ENCODE data around the gene MSANTD4. TPM values are rescaled to one million over a fixed set of nuclear protein-coding genes. Genes with fewer than 3 reads are reported as not detected.

MSANTD4 gene
- total RNA-seq, 2 experiments from 2014 or later: 15.4 to 17.3 TPM

- Mint-ChIP-seq H3K9me3 (peaks cover 3% of the 10 kb centered on the region), H3K27me3 (no peaks in the 10 kb centered on the region)
Observed at GRCh38 chr11:105989124-105989523, 32.9 kb downstream of the MSANTD4 start.

GRCh38 chr11:105988197-105988596 is 33.8 kb downstream of the MSANTD4 start:
- no peaks in the 10 kb centered on the region for H3K9me3 Mint-ChIP-seq
- H3K4me1 Mint-ChIP-seq: no peaks in the 10 kb centered on the region
- H3K27ac Mint-ChIP-seq: no peak overlapping the region
- H3K36me3 Mint-ChIP-seq: peaks cover 4% of the 10 kb centered on the region
- H3K27me3 Mint-ChIP-seq: no peaks in the 10 kb centered on the region
- POLR2A ChIA-PET: no interaction called here
- ATAC-seq (ENCODE audit: low read depth): no peak
- no peak for DNase-seq
- H3K4me3 Mint-ChIP-seq: no peak overlapping the region

More at GRCh38 chr11:105989124-105989523, 32.9 kb downstream of the MSANTD4 start:
- no peak overlapping the region for H3K4me3 Mint-ChIP-seq
- H3K27ac Mint-ChIP-seq: no peak overlapping the region
- POLR2A ChIA-PET: no interaction called here
- ATAC-seq (ENCODE audit: low read depth) (no peak), DNase-seq (no peak)
- H3K4me1 Mint-ChIP-seq: no peaks in the 10 kb centered on the region
- peaks cover 10% of the 10 kb centered on the region for H3K36me3 Mint-ChIP-seq

GRCh38 chr11:105986554-105986953 is 35.5 kb downstream of the MSANTD4 start:
- ATAC-seq (ENCODE audit: low read depth) (no peak), DNase-seq (no peak)
- H3K27ac Mint-ChIP-seq: no peak overlapping the region
- H3K27me3 Mint-ChIP-seq: no peaks in the 10 kb centered on the region
- H3K4me1 Mint-ChIP-seq: no peaks in the 10 kb centered on the region
- POLR2A ChIA-PET: no interaction called here
- H3K4me3 Mint-ChIP-seq: no peak overlapping the region
- H3K9me3 Mint-ChIP-seq: no peaks in the 10 kb centered on the region
- H3K36me3 Mint-ChIP-seq: no peaks in the 10 kb centered on the region

GRCh38 chr11:105979997-105980703 is 41.9 kb downstream of the MSANTD4 start:
- POLR2A ChIA-PET: no interaction called here
- no peak for DNase-seq

GRCh38 chr11:105975128-105975527 is 46.9 kb downstream of the MSANTD4 start:
- ATAC-seq (ENCODE audit: low read depth): no peak
- Mint-ChIP-seq H3K36me3 (no peaks in the 10 kb centered on the region), H3K4me1 (no peaks in the 10 kb centered on the region), H3K27me3 (peaks cover 5% of the 10 kb centered on the region), H3K4me3 (no peak overlapping the region), H3K27ac (no peak overlapping the region), H3K9me3 (no peaks in the 10 kb centered on the region)
- no peak for DNase-seq
- POLR2A ChIA-PET: no interaction called here

More at GRCh38 chr11:105979997-105980703, 41.9 kb downstream of the MSANTD4 start:
- no peak overlapping the region for H3K4me3 Mint-ChIP-seq
- no peaks in the 10 kb centered on the region for H3K36me3 Mint-ChIP-seq
- no peak overlapping the region for H3K27ac Mint-ChIP-seq
- ATAC-seq (ENCODE audit: low read depth): no peak
- no peaks in the 10 kb centered on the region for H3K9me3 Mint-ChIP-seq
- H3K4me1 Mint-ChIP-seq: no peaks in the 10 kb centered on the region
- peaks cover 5% of the 10 kb centered on the region for H3K27me3 Mint-ChIP-seq

GRCh38 chr11:105969756-105970155 is 52.3 kb downstream of the MSANTD4 start:
- no peaks in the 10 kb centered on the region for H3K9me3 Mint-ChIP-seq
- H3K36me3 Mint-ChIP-seq: no peaks in the 10 kb centered on the region
- DNase-seq (no peak), ATAC-seq (ENCODE audit: low read depth) (no peak)
- H3K4me3 Mint-ChIP-seq: no peak overlapping the region
- POLR2A ChIA-PET: no interaction called here
- H3K27me3 Mint-ChIP-seq: peaks cover 2% of the 10 kb centered on the region
- no peaks in the 10 kb centered on the region for H3K4me1 Mint-ChIP-seq
- no peak overlapping the region for H3K27ac Mint-ChIP-seq

GRCh38 chr11:105968021-105968697 is 53.9 kb downstream of the MSANTD4 start:
- Mint-ChIP-seq H3K27ac (no peak overlapping the region), H3K9me3 (no peaks in the 10 kb centered on the region), H3K4me3 (no peak overlapping the region), H3K4me1 (no peaks in the 10 kb centered on the region), H3K27me3 (peaks cover 2% of the 10 kb centered on the region), H3K36me3 (no peaks in the 10 kb centered on the region)
- ATAC-seq (ENCODE audit: low read depth): no peak
- POLR2A ChIA-PET: no interaction called here
- DNase-seq: no peak

- H3K36me3 Mint-ChIP-seq: no peaks in the 10 kb centered on the region
- no peak overlapping the region for H3K4me3 Mint-ChIP-seq
- POLR2A ChIA-PET: no interaction called here
- H3K27ac Mint-ChIP-seq: no peak overlapping the region
- no peaks in the 10 kb centered on the region for H3K27me3 Mint-ChIP-seq
- no peak for DNase-seq
- H3K9me3 Mint-ChIP-seq: peaks cover 8% of the 10 kb centered on the region
- no peaks in the 10 kb centered on the region for H3K4me1 Mint-ChIP-seq
- ATAC-seq (ENCODE audit: low read depth): no peak
Observed at GRCh38 chr11:105960252-105961245, 61.5 kb downstream of the MSANTD4 start.

Other genes starting within 250 kb of the MSANTD4 start
- gene KBTBD3, start 55.1 kb upstream of the MSANTD4 start, total RNA-seq: 10 to 100 TPM; 10.4 to 13.4 TPM
- 10 to 100 TPM; 29.8 to 33.9 TPM for gene AASDHPPT, start 55.4 kb upstream of the MSANTD4 start, total RNA-seq